ENCODE results near the gene SH3D21.

GRCh38 chr1:36329817-36330216, 23.6 kb downstream of the SH3D21 start:
- TF ChIP-seq CTCF (IDR thresholded peaks at IDR 0.05) (no peak), POLR2A (IDR thresholded peaks at IDR 0.05) (no peak)
